WERI-Rb-1 (cell line): ENCODE data around the gene DMRTA1.
A peak's percentile ranks its signal among the peaks of the same experiment; 100 is the strongest.

Experiments
- DNase-seq: peaks from one replicate; pipeline ENCODE4 v3.0.0-alpha.2; 2020
- H3K27ac ChIP-seq: fragments of 250-450 bp; sonication (Bioruptor Pico); 2 replicates; pipeline ENCODE4 v1.5.1; 2020; ENCODE audit warnings: mild to moderate bottlenecking, moderate library complexity
- H3K27me3 ChIP-seq: fragments of 250-450 bp; sonication (Bioruptor Pico); 2 replicates; pipeline ENCODE4 v1.5.1; 2021; ENCODE audit warnings: mild to moderate bottlenecking, low read depth, moderate library complexity; ENCODE audit not compliant: insufficient read depth, severe bottlenecking
- H3K36me3 ChIP-seq: fragments of 250-450 bp; sonication (Bioruptor Pico); 2 replicates; pipeline ENCODE4 v1.5.1; 2020; ENCODE audit warnings: mild to moderate bottlenecking, moderate library complexity
- H3K4me3 ChIP-seq: 2 replicates; pipeline ENCODE4 v1.5.1; 2011; ENCODE audit warnings: low read depth, mild to moderate bottlenecking, control low read depth, low read length
- H3K9me3 ChIP-seq: fragments of 250-450 bp; sonication (Bioruptor Pico); 2 replicates; pipeline ENCODE4 v1.5.1; 2021; ENCODE audit warnings: mild to moderate bottlenecking, moderate library complexity; ENCODE audit not compliant: severe bottlenecking
- CTCF ChIP-seq: IDR thresholded peaks from 2 replicates; pipeline ENCODE4 v1.5.1; 2011; ENCODE audit warnings: low read depth, mild to moderate bottlenecking, control low read depth, inconsistent platforms, low read length

DMRTA1 gene

GRCh38 chr9:22454016-22454415 lies 7.4 kb downstream of the DMRTA1 start:
- DNase-seq: no peak
- no peak for TF ChIP-seq CTCF

GRCh38 chr9:22455181-22455580 lies 8.6 kb downstream of the DMRTA1 start:
- Histone ChIP-seq H3K9me3 (no peaks in the 10 kb centered on the region), H3K4me3 (no peak overlapping the region), H3K36me3 (no peaks in the 10 kb centered on the region), H3K27me3 (peaks cover 10% of the 10 kb centered on the region), H3K27ac (no peak overlapping the region)
- DNase-seq: no peak
- no peak for TF ChIP-seq CTCF

More at GRCh38 chr9:22454016-22454415, 7.4 kb downstream of the DMRTA1 start:
- no peaks in the 10 kb centered on the region for H3K36me3 ChIP-seq
- no peak overlapping the region for H3K4me3 ChIP-seq
- H3K27me3 ChIP-seq: peaks cover 14% of the 10 kb centered on the region
- no peak overlapping the region for H3K27ac ChIP-seq
- H3K9me3 ChIP-seq: no peaks in the 10 kb centered on the region

- no peak for DNase-seq
- Histone ChIP-seq H3K27me3 (peaks cover 5% of the 10 kb centered on the region), H3K4me3 (no peak overlapping the region), H3K9me3 (no peaks in the 10 kb centered on the region), H3K27ac (no peak overlapping the region), H3K36me3 (no peaks in the 10 kb centered on the region)
- 0 out of 2 replicates have a peak, but pooled peaks have one; percentile 10 for TF ChIP-seq CTCF
Measured at GRCh38 chr9:22457448-22457847, 10.8 kb downstream of the DMRTA1 start.

- no peaks in the 10 kb centered on the region for H3K9me3 ChIP-seq
- H3K36me3 ChIP-seq: no peaks in the 10 kb centered on the region
- no peaks in the 10 kb centered on the region for H3K27me3 ChIP-seq
- no peak overlapping the region for H3K4me3 ChIP-seq
- TF ChIP-seq CTCF: no peak
- DNase-seq: no peak
- H3K27ac ChIP-seq: no peak overlapping the region
Measured at GRCh38 chr9:22463205-22463604, 16.6 kb downstream of the DMRTA1 start.

GRCh38 chr9:22469928-22470544 lies 23.4 kb downstream of the DMRTA1 start:
- peak; percentile 21 for DNase-seq
- H3K27ac ChIP-seq: no peak overlapping the region
- H3K27me3 ChIP-seq: no peaks in the 10 kb centered on the region
- H3K36me3 ChIP-seq: no peaks in the 10 kb centered on the region
- no peaks in the 10 kb centered on the region for H3K9me3 ChIP-seq
- H3K4me3 ChIP-seq: no peak overlapping the region
- TF ChIP-seq CTCF: peak; percentile 65

- no peak for DNase-seq
- no peaks in the 10 kb centered on the region for H3K36me3 ChIP-seq
Measured at GRCh38 chr9:22481566-22481965, 34.9 kb downstream of the DMRTA1 start.

More at GRCh38 chr9:22481566-22481965, 34.9 kb downstream of the DMRTA1 start:
- H3K9me3 ChIP-seq: no peaks in the 10 kb centered on the region
- no peak overlapping the region for H3K4me3 ChIP-seq
- no peak overlapping the region for H3K27ac ChIP-seq
- peaks cover 3% of the 10 kb centered on the region for H3K27me3 ChIP-seq
- TF ChIP-seq CTCF: no peak
